ENCODE data around the gene IRF9.

The IRF9 gene

GRCh38 chr14:24131549-24131966 is 29.5 kb upstream of the IRF9 start:
- DNase-seq (ENCODE audit: low read depth), result no peak

DNA sequence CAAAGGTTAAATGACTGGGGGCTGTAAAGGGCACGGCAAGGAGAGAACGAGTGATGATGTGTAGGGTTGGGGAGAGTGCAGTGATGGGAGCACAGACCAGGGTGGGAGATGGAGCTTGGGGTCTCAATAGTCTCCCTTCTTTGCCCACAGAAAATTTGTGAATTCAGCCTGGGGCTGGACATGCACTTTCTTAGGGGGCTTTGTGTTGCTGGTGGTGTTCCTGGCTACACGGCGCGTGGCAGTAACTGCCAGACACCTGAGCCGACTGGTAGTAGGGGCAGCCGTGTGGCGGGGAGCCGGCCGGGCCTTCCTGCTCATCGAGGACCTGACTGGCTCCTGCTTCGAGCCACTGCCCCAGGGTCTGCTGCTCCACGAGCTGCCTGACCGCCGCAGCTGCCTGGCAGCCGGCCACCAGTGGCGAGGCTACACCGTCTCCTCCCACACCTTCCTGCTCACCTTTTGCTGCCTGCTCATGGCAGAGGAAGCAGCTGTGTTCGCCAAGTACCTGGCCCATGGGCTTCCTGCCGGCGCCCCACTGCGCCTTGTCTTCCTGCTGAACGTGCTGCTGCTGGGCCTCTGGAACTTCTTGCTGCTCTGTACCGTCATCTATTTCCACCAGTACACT is 28.9 kb upstream of the IRF9 start:
- DNase-seq (ENCODE audit: low read depth), result no peak

- DNase-seq (ENCODE audit: low read depth), result no peak
Measured at GRCh38 chr14:24132976-24133375, 28.1 kb upstream of the IRF9 start.

- no peak for DNase-seq (ENCODE audit: low read depth)
Measured at GRCh38 chr14:24133735-24134134, 27.3 kb upstream of the IRF9 start.

DNA sequence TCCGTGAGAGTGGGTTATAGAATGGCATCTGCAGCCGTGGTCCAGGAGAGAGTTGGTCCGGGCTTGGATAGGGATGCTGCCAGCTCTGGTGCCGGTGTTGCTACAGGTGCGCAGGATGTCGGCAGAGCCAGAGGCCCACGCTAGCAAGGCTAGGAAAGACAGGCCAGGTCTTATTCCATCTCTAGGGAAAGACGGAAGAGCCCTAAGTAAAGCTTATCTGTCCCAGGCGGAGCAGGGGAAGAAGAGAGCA is 25.6 kb upstream of the IRF9 start:
- DNase-seq (ENCODE audit: low read depth), result no peak

GRCh38 chr14:24135834-24136683 is 25.0 kb upstream of the IRF9 start, which contains the start of gene PSME1:
Gene PSME1 (plus strand): TSS chr14:24136194. CDS start chr14:24136263, 69 bp downstream.
- no peak for DNase-seq (ENCODE audit: low read depth)

GRCh38 chr14:24136684-24137528 is 24.2 kb upstream of the IRF9 start:
- DNase-seq (ENCODE audit: low read depth), result no peak

- no peak for DNase-seq (ENCODE audit: low read depth)
Measured at GRCh38 chr14:24137529-24138395, 23.3 kb upstream of the IRF9 start.

DNA sequence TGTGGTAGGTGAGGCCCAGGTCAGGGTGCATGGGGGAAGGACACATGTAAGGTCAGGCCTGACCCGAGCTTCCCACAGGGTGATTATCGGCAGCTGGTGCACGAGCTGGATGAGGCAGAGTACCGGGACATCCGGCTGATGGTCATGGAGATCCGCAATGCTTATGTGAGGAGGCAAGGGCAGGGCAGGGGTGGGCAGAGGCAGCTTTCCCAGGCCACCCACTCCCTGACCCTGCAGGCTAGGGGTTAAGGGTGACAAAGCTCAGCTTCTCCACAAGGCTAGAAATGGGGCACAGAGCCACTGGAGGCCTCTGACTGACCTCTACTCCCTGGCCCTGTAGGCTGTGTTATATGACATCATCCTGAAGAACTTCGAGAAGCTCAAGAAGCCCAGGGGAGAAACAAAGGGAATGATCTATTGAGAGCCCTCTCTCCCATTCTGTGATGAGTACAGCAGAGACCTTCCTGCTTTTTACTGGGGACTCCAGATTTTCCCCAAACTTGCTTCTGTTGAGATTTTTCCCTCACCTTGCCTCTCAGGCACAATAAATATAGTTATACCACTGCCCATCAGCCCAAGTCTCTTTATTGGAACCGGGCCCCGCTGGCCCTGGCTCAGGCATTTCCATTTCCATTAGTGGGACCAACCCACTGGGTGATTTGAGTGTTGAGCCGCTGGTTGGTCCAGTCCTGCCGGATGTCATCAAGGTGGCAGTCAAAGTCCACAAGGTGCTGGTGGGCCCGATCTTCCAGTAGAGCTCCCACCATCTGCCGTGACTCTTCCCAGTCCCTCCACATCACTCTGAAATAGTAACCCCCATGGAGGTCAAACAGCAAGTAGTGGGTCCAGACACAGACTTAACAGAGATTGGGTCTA is 22.4 kb upstream of the IRF9 start:
- no peak for DNase-seq (ENCODE audit: low read depth)

DNA sequence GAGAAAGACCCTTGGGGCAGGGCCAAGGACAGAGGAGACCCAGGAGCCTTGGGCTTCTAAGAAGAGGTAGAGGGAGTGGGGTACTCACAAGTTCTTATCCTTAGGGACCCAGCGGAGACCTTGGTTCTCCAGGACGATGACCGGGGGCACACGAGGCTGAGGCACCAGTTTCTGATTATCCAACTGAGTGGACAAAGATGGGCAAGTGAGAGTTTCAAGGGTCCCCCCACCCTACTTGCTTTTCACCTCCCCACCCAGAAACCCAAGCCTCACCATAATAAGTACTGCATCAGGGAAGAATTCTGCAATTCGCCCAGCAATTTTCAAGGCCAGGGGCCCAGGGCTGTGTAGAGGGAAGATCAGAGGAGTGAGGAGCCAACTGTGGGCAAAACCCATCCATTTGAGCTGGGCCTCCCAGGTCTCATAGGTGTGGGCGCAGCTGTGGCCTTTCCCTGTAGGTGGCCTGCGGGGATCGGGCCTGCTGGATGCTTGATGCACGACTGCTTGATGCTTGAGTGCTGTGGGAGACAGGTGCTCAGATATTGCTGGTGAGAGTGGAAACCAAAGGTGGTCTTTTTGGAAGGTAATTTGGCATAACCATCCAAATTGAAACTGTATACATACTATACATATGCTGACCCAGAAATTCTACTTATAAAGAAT is 21.7 kb upstream of the IRF9 start:
- no peak for DNase-seq (ENCODE audit: low read depth)

DNA sequence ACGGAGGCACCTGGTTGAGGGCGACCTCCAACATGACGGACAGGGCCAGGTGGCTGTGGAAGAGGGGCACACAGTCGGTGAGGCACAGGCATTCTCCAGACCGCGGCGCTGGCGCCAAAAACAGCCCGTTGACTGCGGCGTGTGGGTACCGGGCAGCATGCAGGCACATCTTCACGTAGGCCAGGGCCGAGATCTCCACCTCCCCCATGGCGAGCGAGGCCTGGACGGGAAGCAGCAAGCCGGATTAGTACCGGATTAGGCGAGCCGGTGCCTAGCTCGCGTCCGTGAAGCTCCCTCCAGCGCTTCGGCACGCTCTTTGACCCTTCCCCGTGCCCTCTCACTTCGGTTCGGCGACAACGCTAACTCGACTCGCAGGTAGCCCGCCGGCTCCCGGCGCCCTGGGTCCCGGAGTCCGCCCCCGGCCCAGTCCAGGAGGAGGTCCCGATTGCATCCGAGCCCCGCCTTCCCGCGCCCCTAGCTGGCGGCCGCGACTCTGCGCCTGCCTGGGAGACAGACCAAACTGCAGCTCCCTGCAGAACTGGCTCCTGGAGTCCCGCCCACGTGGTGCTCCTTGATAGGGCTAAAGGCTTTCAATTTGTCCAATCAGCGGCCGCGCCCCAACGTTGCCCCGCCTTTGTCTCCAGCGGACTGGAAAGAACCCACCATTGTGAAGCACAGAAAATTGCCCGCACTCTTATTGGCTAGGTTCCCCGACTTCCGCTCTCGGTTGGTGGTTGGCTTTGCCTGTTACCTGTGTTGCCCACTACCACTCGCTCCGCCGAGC is 19.8 kb upstream of the IRF9 start, which contains the start of gene EMC9:
Gene EMC9 (minus strand): TSS at position 495 of the 784 bp plus-strand sequence. CDS start 287 bp downstream, at position 208.
- DNase-seq (ENCODE audit: low read depth), result peak; percentile 93

- no peak for DNase-seq (ENCODE audit: low read depth)
Measured at GRCh38 chr14:24143511-24143910, 17.6 kb upstream of the IRF9 start.

DNA sequence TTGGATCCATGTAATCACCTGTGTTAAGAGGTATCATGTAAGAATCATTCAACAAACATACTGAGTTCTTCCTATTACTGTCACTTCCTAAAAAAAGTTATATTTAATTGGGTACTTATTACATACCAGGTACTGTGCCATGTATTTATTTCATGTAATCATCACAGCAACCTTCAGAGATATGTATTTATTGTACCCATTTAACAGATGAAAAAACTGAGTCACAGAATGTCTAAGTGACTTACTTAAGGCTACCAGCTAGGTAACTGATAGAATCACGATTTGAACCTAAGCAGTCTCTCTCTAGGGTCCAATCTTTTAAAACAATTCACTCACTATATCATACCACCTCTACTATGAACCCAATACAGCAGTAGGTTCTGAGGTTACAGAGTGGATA is 16.6 kb upstream of the IRF9 start:
- DNase-seq (ENCODE audit: low read depth), result no peak

DNA sequence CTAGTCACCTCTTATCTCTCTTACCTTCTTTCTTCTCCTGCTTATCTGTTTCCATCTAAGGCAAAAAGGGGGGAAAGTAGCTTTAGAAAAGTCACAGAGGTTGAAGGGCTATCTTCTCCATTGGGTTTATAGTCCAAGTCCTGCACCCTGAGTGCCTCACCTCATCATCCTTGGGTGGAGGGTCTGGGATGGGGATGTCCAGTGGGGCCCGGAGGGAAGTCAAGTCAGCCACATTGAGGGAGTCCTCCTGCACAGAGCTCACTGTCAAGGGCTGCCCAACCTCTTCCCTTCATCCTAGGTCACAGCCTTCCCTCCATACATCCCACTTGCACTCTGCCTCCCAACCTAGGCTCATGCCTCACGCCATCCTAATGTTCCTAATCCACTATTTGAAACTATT is 15.8 kb upstream of the IRF9 start:
- DNase-seq (ENCODE audit: low read depth), result no peak

- DNase-seq (ENCODE audit: low read depth), result no peak
Measured at GRCh38 chr14:24145690-24146452, 15.2 kb upstream of the IRF9 start.

DNA sequence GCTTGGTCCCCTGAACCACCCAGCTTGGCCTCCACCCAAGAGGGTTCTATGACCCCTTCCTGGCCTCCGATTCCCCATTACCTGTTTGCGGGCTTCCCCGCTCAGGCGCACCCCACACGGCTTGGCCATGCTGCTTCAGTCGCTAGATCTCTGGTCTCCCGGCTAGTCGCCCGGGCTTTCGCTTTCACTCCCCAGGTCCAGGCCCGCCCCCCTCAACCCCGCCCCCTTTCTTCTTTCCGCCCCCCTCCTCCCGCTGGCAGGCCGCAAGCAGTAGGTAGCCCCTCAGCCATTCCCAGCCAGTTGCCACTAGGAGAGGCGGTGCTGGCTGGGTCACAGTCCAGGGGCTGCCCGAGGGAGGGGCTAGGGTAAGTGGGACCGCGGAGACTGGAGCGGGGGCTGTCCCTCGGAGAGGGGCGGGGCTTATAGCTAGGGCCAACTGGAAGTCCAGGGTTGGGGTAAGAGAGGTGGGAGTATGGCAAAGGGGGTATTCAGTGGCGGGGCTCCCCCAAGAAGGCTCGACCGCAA is 14.6 kb upstream of the IRF9 start, which contains the start of gene PSME2:
Gene PSME2 (minus strand): TSS at position 158 of the 525 bp plus-strand sequence. CDS start 29 bp downstream, at position 129.
- DNase-seq (ENCODE audit: low read depth), result peak; percentile 73

GRCh38 chr14:24146978-24147760 is 13.9 kb upstream of the IRF9 start, which contains the start of gene RNF31:
Gene RNF31 (plus strand): TSS chr14:24147498. CDS start chr14:24147699, 201 bp downstream.
- DNase-seq (ENCODE audit: low read depth), result peak; percentile 90

Measured in GM04503 (cell line).